Astrocyte (in vitro differentiated cells and primary cell): Measurements from ENCODE around the gene CNN2. TPM values are rescaled to one million over a fixed set of nuclear protein-coding genes. Genes with fewer than 3 reads are reported as not detected.

Experiments used
- DNase-seq: peaks from one replicate; pipeline ENCODE4 v3.0.0-alpha.2; 2010; ENCODE audit warnings: low read depth
- FAIRE-seq: peaks from 2 replicates; lab custom pipeline; 2011; peaks lifted over from hg19 to GRCh38; lab: Jason Lieb, UNC
- H2AFZ ChIP-seq: 2 replicates; pipeline ENCODE4 v1.6.0; 2012; ENCODE audit warnings: low read depth, low read length, inconsistent platforms
- H3K27ac ChIP-seq: 2 replicates; pipeline ENCODE4 v1.5.1; 2011; ENCODE audit warnings: low read depth, low read length, inconsistent platforms
- H3K27me3 ChIP-seq: 2 replicates; pipeline ENCODE4 v1.6.0; 2011; ENCODE audit warnings: low read length, inconsistent platforms; ENCODE audit not compliant: insufficient read depth
- H3K36me3 ChIP-seq: 2 replicates; pipeline ENCODE4 v1.5.1; 2011; ENCODE audit warnings: low read length, inconsistent platforms; ENCODE audit not compliant: insufficient read depth
- H3K4me1 ChIP-seq: 2 replicates; pipeline ENCODE4 v1.5.1; 2011; ENCODE audit warnings: low read length, inconsistent platforms; ENCODE audit not compliant: insufficient read depth
- H3K4me2 ChIP-seq: 2 replicates; pipeline ENCODE4 v1.6.0; 2012; ENCODE audit warnings: low read length, inconsistent platforms
- H3K4me3 ChIP-seq: 2 replicates; pipeline ENCODE4 v1.5.1; 2011; ENCODE audit warnings: low read depth, mild to moderate bottlenecking, low read length, inconsistent platforms; ENCODE audit not compliant: insufficient read depth
- H3K79me2 ChIP-seq: 2 replicates; pipeline ENCODE4 v1.6.0; 2012; ENCODE audit warnings: mild to moderate bottlenecking, low read length, inconsistent platforms; ENCODE audit not compliant: insufficient read depth
- H3K9ac ChIP-seq: 2 replicates; pipeline ENCODE4 v1.6.0; 2012; ENCODE audit warnings: mild to moderate bottlenecking, low read length, inconsistent platforms
- H3K9me3 ChIP-seq: 2 replicates; pipeline ENCODE4 v1.5.1; 2012; ENCODE audit warnings: low read depth, mild to moderate bottlenecking, low read length, inconsistent platforms; ENCODE audit not compliant: insufficient read depth
- H4K20me1 ChIP-seq: 2 replicates; pipeline ENCODE4 v1.6.0; 2012; ENCODE audit warnings: low read length, inconsistent platforms; ENCODE audit not compliant: insufficient read depth
- H3K27ac Mint-ChIP-seq: one replicate; pipeline ENCODE4 v1.8.0; 2021; ENCODE audit warnings: mild to moderate bottlenecking, mixed read lengths; ENCODE audit not compliant: unreplicated experiment
- H3K27me3 Mint-ChIP-seq: one replicate; pipeline ENCODE4 v1.8.0; 2021; ENCODE audit warnings: low read depth, mixed read lengths; ENCODE audit not compliant: unreplicated experiment
- H3K36me3 Mint-ChIP-seq: one replicate; pipeline ENCODE4 v1.8.0; 2021; ENCODE audit warnings: low read depth, mixed read lengths; ENCODE audit not compliant: unreplicated experiment
- H3K4me1 Mint-ChIP-seq: one replicate; pipeline ENCODE4 v1.8.0; 2021; ENCODE audit warnings: low read depth, mixed read lengths; ENCODE audit not compliant: unreplicated experiment
- H3K4me3 Mint-ChIP-seq: one replicate; pipeline ENCODE4 v1.8.0; 2021; ENCODE audit warnings: mild to moderate bottlenecking, moderate library complexity, mixed read lengths; ENCODE audit not compliant: unreplicated experiment
- H3K9me3 Mint-ChIP-seq: one replicate; pipeline ENCODE4 v1.8.0; 2021; ENCODE audit warnings: mild to moderate bottlenecking, mixed read lengths; ENCODE audit not compliant: unreplicated experiment
- CTCF ChIP-seq: IDR thresholded peaks from 2 replicates; pipeline ENCODE4 v1.5.1; 2011; ENCODE audit warnings: low read depth, mild to moderate bottlenecking, inconsistent platforms, low read length, moderate library complexity; ENCODE audit not compliant: insufficient read depth
- EZH2 ChIP-seq: IDR thresholded peaks from 2 replicates; pipeline ENCODE4 v1.6.1; 2012; ENCODE audit warnings: mild to moderate bottlenecking, low read length, inconsistent platforms; ENCODE audit not compliant: insufficient read depth
- total RNA-seq: library from RNA; stranded (reverse); gene quantifications from 2 replicates; pipeline ENCODE4 v1.2.1, GENCODE V29; 2021

The CNN2 gene
- total RNA-seq, 1 donor from 2014 or later = 819 TPM

- Histone ChIP-seq H2AFZ (no peak overlapping the region), H3K79me2 (peaks cover 23% of the 10 kb centered on the region), H3K9me3 (no peaks in the 10 kb centered on the region), H3K4me1 (no peaks in the 10 kb centered on the region), H3K36me3 (no peaks in the 10 kb centered on the region), H3K27ac (no peak overlapping the region), H3K27me3 (no peaks in the 10 kb centered on the region), H3K9ac (no peak overlapping the region), H3K4me2 (no peak overlapping the region), H3K4me3 (no peak overlapping the region), H4K20me1 (peaks cover 37% of the 10 kb centered on the region)
- Mint-ChIP-seq H3K9me3 (no peaks in the 10 kb centered on the region), H3K36me3 (no peaks in the 10 kb centered on the region), H3K4me1 (no peaks in the 10 kb centered on the region), H3K27me3 (no peaks in the 10 kb centered on the region), H3K27ac (no peak overlapping the region), H3K4me3 (no peak overlapping the region)
- FAIRE-seq (no peak), DNase-seq (no peak)
- no peak for TF ChIP-seq EZH2
- TF ChIP-seq CTCF = no peak
Measured at GRCh38 chr19:1009981-1010538, 16.3 kb upstream of the CNN2 start.

- Histone ChIP-seq H3K9ac (no peak overlapping the region), H3K4me3 (no peak overlapping the region), H3K9me3 (no peaks in the 10 kb centered on the region), H2AFZ (no peak overlapping the region), H3K4me2 (no peak overlapping the region), H3K4me1 (peaks cover 4% of the 10 kb centered on the region), H3K27me3 (no peaks in the 10 kb centered on the region), H3K27ac (no peak overlapping the region), H4K20me1 (peaks cover 44% of the 10 kb centered on the region), H3K79me2 (peaks cover 31% of the 10 kb centered on the region), H3K36me3 (no peaks in the 10 kb centered on the region)
- FAIRE-seq (no peak), DNase-seq (no peak)
- Mint-ChIP-seq H3K36me3 (no peaks in the 10 kb centered on the region), H3K4me3 (no peak overlapping the region), H3K27ac (no peak overlapping the region), H3K4me1 (peaks cover 5% of the 10 kb centered on the region), H3K27me3 (no peaks in the 10 kb centered on the region), H3K9me3 (no peaks in the 10 kb centered on the region)
- TF ChIP-seq EZH2 = no peak
Measured at GRCh38 chr19:1010586-1011510, 15.6 kb upstream of the CNN2 start.

GRCh38 chr19:1011831-1012333 lies 14.5 kb upstream of the CNN2 start:
- Mint-ChIP-seq H3K27ac (no peak overlapping the region), H3K36me3 (no peaks in the 10 kb centered on the region), H3K9me3 (no peaks in the 10 kb centered on the region), H3K4me1 (peaks cover 11% of the 10 kb centered on the region), H3K27me3 (no peaks in the 10 kb centered on the region), H3K4me3 (no peak overlapping the region)
- Histone ChIP-seq H3K27ac (no peak overlapping the region), H3K4me3 (no peak overlapping the region), H3K9me3 (no peaks in the 10 kb centered on the region), H3K9ac (no peak overlapping the region), H3K4me2 (no peak overlapping the region), H3K36me3 (no peaks in the 10 kb centered on the region), H4K20me1 (peaks cover 54% of the 10 kb centered on the region), H3K27me3 (no peaks in the 10 kb centered on the region), H3K4me1 (peaks cover 12% of the 10 kb centered on the region), H3K79me2 (peaks cover 41% of the 10 kb centered on the region), H2AFZ (no peak overlapping the region)
- no peak for TF ChIP-seq EZH2
- no peak for TF ChIP-seq CTCF
- DNase-seq (no peak), FAIRE-seq (no peak)
